ENCODE results near the gene RAP1A. TPM values are rescaled to one million over a fixed set of nuclear protein-coding genes. Genes with fewer than 3 reads are reported as not detected.

Gene RAP1A
- polyA plus RNA-seq, 3 donors = 41.2 to 79.1 (median 75.3) TPM

GRCh38 chr1:111571987-111572386 lies 47.6 kb upstream of the RAP1A start:
- H3K4me2 ChIP-seq (replicated peaks; ENCODE audit: extremely low read depth, low read length, poor library complexity, severe bottlenecking) = no peak overlapping the region
- 83% methylated on average over 1 of the region's 2 CpGs for WGBS (ENCODE audit: insufficient coverage)
- H3K9ac ChIP-seq (ENCODE audit: insufficient read depth, low read length, poor library complexity, severe bottlenecking) = no peak overlapping the region
- Mint-ChIP-seq H3K36me3 (no peaks in the 10 kb centered on the region), H3K27me3 (ENCODE audit: low read depth in 3 of 3) (peaks cover 0 to 1% (median 0%) of the 10 kb centered on the region in 3 donors), H3K9me3 (peaks cover 0 to 2% (median 0%) of the 10 kb centered on the region in 7 donors), H3K4me3 (no peak overlapping the region), H3K27ac (peak overlapping the region in 1 of 7 donors; percentile 69), H3K4me1 (no peaks in the 10 kb centered on the region)
- DNase-seq = no peak
- no peaks in the 10 kb centered on the region for H3K4me1 ChIP-seq (ENCODE audit: control insufficient read depth in 1 of 2, insufficient read depth in 2 of 2, low read length in 2 of 2)
- no peaks in the 10 kb centered on the region for H4K20me1 ChIP-seq (ENCODE audit: insufficient read depth, low read length)
- no peak for TF ChIP-seq CTCF (IDR thresholded peaks at IDR 0.05)
- no peaks in the 10 kb centered on the region for H3K79me2 ChIP-seq (ENCODE audit: insufficient read depth, low read length)
- no peaks in the 10 kb centered on the region for H3K27me3 ChIP-seq (ENCODE audit: control insufficient read depth in 2 of 2, insufficient read depth in 2 of 2, low read length in 2 of 2)
- no peaks in the 10 kb centered on the region for H3K9me3 ChIP-seq (replicated peaks in 1 of 2; ENCODE audit: control insufficient read depth in 1 of 2, insufficient read depth in 1 of 2, low read length in 2 of 2)
- no peaks in the 10 kb centered on the region for H3K36me3 ChIP-seq (replicated peaks in 1 of 2; ENCODE audit: control insufficient read depth in 1 of 2, insufficient read depth in 2 of 2, low read length in 2 of 2)
- intact Hi-C loops (cut with micrococcal nuclease) = no loop called here
- no peak overlapping the region for H3K4me3 ChIP-seq (replicated peaks in 1 of 3; ENCODE audit: low read depth in 2 of 3, low read length in 3 of 3)
- H3K27ac ChIP-seq (ENCODE audit: low read depth in 1 of 2, low read length in 2 of 2) = no peak overlapping the region
- no peak overlapping the region for H2AFZ ChIP-seq (ENCODE audit: insufficient read depth, low read depth, low read length, poor library complexity, severe bottlenecking)

- Mint-ChIP-seq H3K4me3 (no peak overlapping the region), H3K27ac (no peak overlapping the region), H3K9me3 (no peaks in the 10 kb centered on the region), H3K4me1 (no peaks in the 10 kb centered on the region), H3K27me3 (ENCODE audit: low read depth in 3 of 3) (peaks cover 0 to 4% (median 0%) of the 10 kb centered on the region in 3 donors), H3K36me3 (no peaks in the 10 kb centered on the region)
- Histone ChIP-seq H3K9me3 (replicated peaks in 1 of 2; ENCODE audit: control insufficient read depth in 1 of 2, insufficient read depth in 1 of 2, low read length in 2 of 2) (no peaks in the 10 kb centered on the region), H3K4me3 (replicated peaks in 1 of 3; ENCODE audit: low read depth in 2 of 3, low read length in 3 of 3) (no peak overlapping the region), H3K36me3 (replicated peaks in 1 of 2; ENCODE audit: control insufficient read depth in 1 of 2, insufficient read depth in 2 of 2, low read length in 2 of 2) (no peaks in the 10 kb centered on the region), H4K20me1 (ENCODE audit: insufficient read depth, low read length) (no peaks in the 10 kb centered on the region), H3K79me2 (ENCODE audit: insufficient read depth, low read length) (no peaks in the 10 kb centered on the region), H3K27ac (ENCODE audit: low read depth in 1 of 2, low read length in 2 of 2) (no peak overlapping the region), H3K27me3 (ENCODE audit: control insufficient read depth in 2 of 2, insufficient read depth in 2 of 2, low read length in 2 of 2) (no peaks in the 10 kb centered on the region), H3K4me2 (replicated peaks; ENCODE audit: extremely low read depth, low read length, poor library complexity, severe bottlenecking) (no peak overlapping the region), H2AFZ (ENCODE audit: insufficient read depth, low read depth, low read length, poor library complexity, severe bottlenecking) (no peak overlapping the region), H3K9ac (ENCODE audit: insufficient read depth, low read length, poor library complexity, severe bottlenecking) (no peak overlapping the region), H3K4me1 (ENCODE audit: control insufficient read depth in 1 of 2, insufficient read depth in 2 of 2, low read length in 2 of 2) (no peaks in the 10 kb centered on the region)
- intact Hi-C loops (cut with micrococcal nuclease) = no loop called here
- WGBS (ENCODE audit: insufficient coverage) = no CpG with 5 or more reads among the region's 7 CpGs
- TF ChIP-seq CTCF (IDR thresholded peaks at IDR 0.05) = no peak
- no peak for DNase-seq
Observed at GRCh38 chr1:111576547-111576946, 43.0 kb upstream of the RAP1A start.

Measured in CD14-positive monocyte (primary cell).